CD4-positive, alpha-beta T cell (primary cell): ENCODE data around the gene PPOX. TPM values are rescaled to one million over a fixed set of nuclear protein-coding genes. Genes with fewer than 3 reads are reported as not detected.

Source experiments
- ATAC-seq: fragments of 200-7000 bp; cut with Tn5 transposase; one replicate; pipeline ENCODE4 v1.10.0; 2022; ENCODE audit warnings: mild to moderate bottlenecking; ENCODE audit not compliant: poor library complexity
- CTCF ChIA-PET: fragments of 350-600 bp; sonication (Branson Sonifier 250); formaldehyde crosslinking; loops from one replicate; lab custom pipeline; 2021; ENCODE audit warnings: antibody characterized with exemption, inconsistent platforms; lab: Charles Lee
- POLR2A ChIA-PET: fragments of 350-600 bp; sonication (Branson Sonifier 250); formaldehyde crosslinking; loops from one replicate; lab custom pipeline; 2021; ENCODE audit warnings: antibody characterized with exemption, inconsistent platforms; lab: Charles Lee
- DNase-seq, 14 experiments: peaks; one replicate each; pipeline ENCODE4 v3.0.0-alpha.2; 2013 to 2020; ENCODE audit warnings: mixed read lengths in 2 of 14
- H3K27ac ChIP-seq, 2 donors: one replicate each; pipeline versions ENCODE4 v1.5.1 to v1.7.0; 2013; ENCODE audit warnings: low read length in 2 of 2, low read depth in 1 of 2, mild to moderate bottlenecking in 1 of 2
- H3K27me3 ChIP-seq, 2 experiments: 1 replicate in 1 of 2; 2 replicates in 1 of 2; pipeline versions ENCODE4 v1.6.1 to v1.7.0; 2013; ENCODE audit warnings: low read length in 2 of 2, control low read depth in 1 of 2, mild to moderate bottlenecking in 1 of 2, moderate library complexity in 1 of 2; ENCODE audit not compliant: insufficient read depth in 2 of 2, control insufficient read depth in 1 of 2
- H3K36me3 ChIP-seq: one replicate; pipeline ENCODE4 v1.6.1; 2013; ENCODE audit warnings: low read length, control low read depth; ENCODE audit not compliant: insufficient read depth
- H3K4me1 ChIP-seq: one replicate; pipeline ENCODE4 v1.6.1; 2013; ENCODE audit warnings: low read length, control low read depth; ENCODE audit not compliant: insufficient read depth
- H3K4me3 ChIP-seq: one replicate; pipeline ENCODE4 v1.5.1; 2013; ENCODE audit warnings: mild to moderate bottlenecking, low read length, moderate library complexity
- H3K9me3 ChIP-seq, 2 experiments: 1 replicate in 1 of 2; 2 replicates in 1 of 2; pipeline versions ENCODE4 v1.6.1 to v1.7.0; 2013; ENCODE audit warnings: low read length in 2 of 2, mild to moderate bottlenecking in 2 of 2, control low read depth in 1 of 2, moderate library complexity in 1 of 2; ENCODE audit not compliant: control insufficient read depth in 1 of 2, insufficient read depth in 1 of 2
- H3K27ac Mint-ChIP-seq: one replicate; pipeline ENCODE4 v1.8.0; 2020; ENCODE audit warnings: mixed read lengths
- H3K27me3 Mint-ChIP-seq: one replicate; pipeline ENCODE4 v1.8.0; 2021; ENCODE audit warnings: mixed read lengths
- H3K36me3 Mint-ChIP-seq: one replicate; pipeline ENCODE4 v1.8.0; 2021; ENCODE audit warnings: low read depth, mixed read lengths
- H3K4me1 Mint-ChIP-seq: one replicate; pipeline ENCODE4 v1.8.0; 2021; ENCODE audit warnings: low read depth, mixed read lengths
- H3K4me3 Mint-ChIP-seq: one replicate; pipeline ENCODE4 v1.8.0; 2020; ENCODE audit warnings: mild to moderate bottlenecking, mixed read lengths
- H3K9me3 Mint-ChIP-seq: one replicate; pipeline ENCODE4 v1.8.0; 2020; ENCODE audit warnings: mixed read lengths
- CTCF ChIP-seq: fragments of 200-600 bp; IDR thresholded peaks from one replicate; pipeline ENCODE4 v1.8.0; 2022; ENCODE audit warnings: antibody characterized with exemption, mild to moderate bottlenecking
- intact Hi-C, 2 experiments: fragments of 100-400 bp; cut with DNase I in 1 of 2; cut with micrococcal nuclease in 1 of 2; formaldehyde crosslinking; loops; one replicate each; pipeline versions ENCODE4 v1.15.1 to v1.9.0; 2023 to 2025; cut with DNase I, micrococcal nuclease
- total RNA-seq, 174 experiments: library from RNA in 2 of 174; stranded (reverse) in 2 of 174; gene quantifications; one replicate each; pipeline ENCODE4 v1.2.3 and lab custom pipeline; 2021 to 2026

The PPOX gene
- total RNA-seq, 2 experiments from 2014 or later = 28.6 to 31.5 TPM

GRCh38 chr1:161119092-161119903 is 46.9 kb upstream of the PPOX start:
- no peaks in the 10 kb centered on the region for H3K27me3 Mint-ChIP-seq
- Histone ChIP-seq H3K9me3 (no peaks in the 10 kb centered on the region), H3K4me1 (peaks cover 49% of the 10 kb centered on the region), H3K27ac (peak overlapping the region in 1 of 2 donors; percentile 91), H3K27me3 (no peaks in the 10 kb centered on the region), H3K4me3 (peak overlapping the region; percentile 91), H3K36me3 (peaks cover 46% of the 10 kb centered on the region)
- peaks cover 54% of the 10 kb centered on the region for H3K4me1 Mint-ChIP-seq
- peak; percentile 36 for TF ChIP-seq CTCF
- ATAC-seq (peak; percentile 69), DNase-seq (peak in 11 of 14 experiments; percentile 30 to 89 (median 49))
- ChIA-PET POLR2A (interaction anchor here (0.9 to 2.7 kb wide), 2 partner anchors 13 to 34 kb away, joined by 4 to 35 read pairs; partner anchors contain the start of genes DEDD and UFC1), CTCF (interaction anchor here (0.6 to 3.3 kb wide), 2 partner anchors 46 to 91 kb away, joined by 4 to 12 read pairs; partner anchors contain the start of gene PPOX)
- peak overlapping the region; percentile 91 for H3K27ac Mint-ChIP-seq
- intact Hi-C loops = loop anchor here (1.0 to 5.0 kb wide), 3 partner anchors 13 to 72 kb away; partner anchors contain the start of genes UFC1 (in 2 of the 2), DEDD (in 1 of the 2) and USF1 (in 1 of the 2)
- H3K36me3 Mint-ChIP-seq = peaks cover 69% of the 10 kb centered on the region
- H3K4me3 Mint-ChIP-seq = peak overlapping the region; percentile 97
- H3K9me3 Mint-ChIP-seq = no peaks in the 10 kb centered on the region

- no peaks in the 10 kb centered on the region for H3K9me3 Mint-ChIP-seq
- ChIA-PET CTCF (no interaction called here), POLR2A (no interaction called here)
- Histone ChIP-seq H3K9me3 (no peaks in the 10 kb centered on the region), H3K27me3 (no peaks in the 10 kb centered on the region), H3K4me3 (no peak overlapping the region), H3K27ac (peak overlapping the region in 1 of 2 donors; percentile 34), H3K36me3 (peaks cover 58% of the 10 kb centered on the region), H3K4me1 (peaks cover 38% of the 10 kb centered on the region)
- ATAC-seq (no peak), DNase-seq (no peak)
- peaks cover 81% of the 10 kb centered on the region for H3K36me3 Mint-ChIP-seq
- H3K4me1 Mint-ChIP-seq = peaks cover 40% of the 10 kb centered on the region
- intact Hi-C loops = no loop called here
- H3K27me3 Mint-ChIP-seq = no peaks in the 10 kb centered on the region
- TF ChIP-seq CTCF = no peak
- peak overlapping the region; percentile 33 for H3K27ac Mint-ChIP-seq
- H3K4me3 Mint-ChIP-seq = no peak overlapping the region
Measured at GRCh38 chr1:161121042-161121650, 45.1 kb upstream of the PPOX start.

GRCh38 chr1:161121834-161122233 is 44.4 kb upstream of the PPOX start:
- POLR2A ChIA-PET = interaction anchor here (0.9 kb wide), 1 partner anchor 11 kb away, joined by 3 read pairs; the partner anchor contains the start of gene DEDD
- Histone ChIP-seq H3K4me1 (peaks cover 32% of the 10 kb centered on the region), H3K27ac (no peak overlapping the region), H3K4me3 (no peak overlapping the region), H3K36me3 (peaks cover 62% of the 10 kb centered on the region), H3K27me3 (no peaks in the 10 kb centered on the region), H3K9me3 (no peaks in the 10 kb centered on the region)
- intact Hi-C loops = no loop called here
- H3K9me3 Mint-ChIP-seq = no peaks in the 10 kb centered on the region
- H3K27ac Mint-ChIP-seq = no peak overlapping the region
- H3K4me3 Mint-ChIP-seq = no peak overlapping the region
- H3K36me3 Mint-ChIP-seq = peaks cover 87% of the 10 kb centered on the region
- H3K4me1 Mint-ChIP-seq = peaks cover 38% of the 10 kb centered on the region
- CTCF ChIA-PET = no interaction called here
- H3K27me3 Mint-ChIP-seq = no peaks in the 10 kb centered on the region
- TF ChIP-seq CTCF = no peak
- peak in 2 of 14 experiments; percentile 36 to 40 for DNase-seq
- no peak for ATAC-seq
